ENCODE data around the gene PHLDB1. TPM values are rescaled to one million over a fixed set of nuclear protein-coding genes. Genes with fewer than 3 reads are reported as not detected.

PHLDB1 gene
- polyA plus RNA-seq, 1 of the 3 experiments (the other 2 are of a cell fraction) = 89.4 TPM

DNA sequence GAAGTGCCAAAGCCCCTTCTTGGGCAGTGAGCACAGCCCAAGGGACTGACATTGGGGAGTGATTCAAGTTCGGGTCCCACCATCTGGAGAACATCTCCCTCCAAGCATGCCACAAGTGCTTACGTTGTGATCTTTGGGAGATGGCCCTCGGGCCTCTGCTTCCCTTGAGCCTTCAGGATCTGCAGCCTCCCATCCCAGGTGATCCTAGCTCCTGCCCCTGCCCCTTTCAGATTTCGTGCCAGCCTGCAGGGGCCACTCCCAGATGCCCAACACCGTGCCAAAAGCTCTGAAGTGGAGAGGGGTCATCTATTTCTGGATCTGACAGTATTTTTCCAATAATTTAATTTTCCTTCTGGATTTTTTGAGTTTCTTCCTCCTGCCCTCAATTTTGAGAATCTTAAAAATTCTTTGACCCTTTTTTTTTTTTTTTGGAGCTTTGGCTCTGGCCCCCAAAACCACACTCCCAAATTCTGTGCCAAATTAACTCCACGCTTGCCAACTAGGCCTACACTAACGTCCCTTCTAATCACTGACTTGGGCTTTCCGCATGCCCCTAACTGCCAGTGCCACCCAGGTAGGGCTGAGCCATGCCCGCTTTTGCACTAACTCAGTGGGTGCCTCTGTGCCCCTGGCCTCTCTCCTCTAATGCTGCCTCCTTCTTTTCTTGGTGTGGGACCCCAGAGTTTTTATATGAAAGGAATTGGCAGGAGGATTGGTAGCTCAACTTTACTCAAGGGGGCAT lies 25.3 kb downstream of the PHLDB1 start:
- Histone ChIP-seq H3K9me2 (no peaks in the 10 kb centered on the region), H3K9me3 (no peaks in the 10 kb centered on the region), H2AFZ (ENCODE audit: low read depth) (no peak overlapping the region), H3K9ac (no peak overlapping the region), H3K27ac (ENCODE audit: low read depth in 2 of 2, low read length in 1 of 2) (peak overlapping the region in 1 of 2 experiments; percentile 40; a peak in 1 of 4 replicates), H3K4me3 (ENCODE audit: low read depth in 2 of 2, low read length in 1 of 2) (no peak overlapping the region), H3K79me2 (ENCODE audit: insufficient read depth) (peaks cover 68% of the 10 kb centered on the region), H4K20me1 (ENCODE audit: insufficient read depth) (peaks cover 71% of the 10 kb centered on the region), H3K27me3 (ENCODE audit: insufficient read depth) (no peaks in the 10 kb centered on the region), H3K4me2 (peak overlapping the region; percentile 33; the same call in 1 of the 2 replicates), H3F3A (replicated peaks; ENCODE audit: insufficient read depth) (peaks cover 6% of the 10 kb centered on the region), H3K36me3 (replicated peaks in 1 of 2; ENCODE audit: control insufficient read depth in 1 of 2, insufficient read depth in 2 of 2, low read length in 1 of 2) (peaks cover 53 to 84% of the 10 kb centered on the region in 2 experiments), H3K4me1 (ENCODE audit: control insufficient read depth in 1 of 2, insufficient read depth in 2 of 2, low read depth in 1 of 2, low read length in 1 of 2) (peaks cover 8 to 9% of the 10 kb centered on the region in 2 experiments; a peak in 2 of 4 replicates)
- CTCF ChIA-PET = interaction anchor here (0.6 to 4.6 kb wide), 4 partner anchors 13 to 311 kb away, joined by 3 to 20 read pairs (median 6); no protein-coding TSS in a partner anchor
- no peak for DNase-seq
- POLR2A ChIA-PET = interaction anchor here (1.4 kb wide), 1 partner anchor 10 kb away, joined by 7 read pairs; no protein-coding TSS in a partner anchor
- 92% methylated on average over 6 of the region's 9 CpGs for WGBS (ENCODE audit: low lambda C conversion rate)
- TF ChIP-seq REST (IDR thresholded peaks at IDR 0.05; ENCODE audit: low read depth, low read length) (no peak), JUND (IDR thresholded peaks at IDR 0.05) (no peak), RFX5 (IDR thresholded peaks at IDR 0.05; ENCODE audit: low read length) (no peak), NRF1 (IDR thresholded peaks at IDR 0.05; ENCODE audit: low read depth, low read length) (no peak), EP300 (IDR thresholded peaks at IDR 0.05; ENCODE audit: borderline replicate concordance in 1 of 2, low read depth in 1 of 2, low read length in 1 of 2) (no peak), SMC3 (IDR thresholded peaks at IDR 0.05; ENCODE audit: low read depth, low read length) (no peak), FOXJ3 (CRISPR knock-in tag; IDR thresholded peaks at IDR 0.05) (no peak), NFIC (IDR thresholded peaks at IDR 0.05; ENCODE audit: borderline replicate concordance) (no peak), GATA2 (CRISPR knock-in tag; IDR thresholded peaks at IDR 0.05) (no peak), ZBTB33 (IDR thresholded peaks at IDR 0.05; ENCODE audit: borderline replicate concordance, low read depth) (no peak), MXI1 (IDR thresholded peaks at IDR 0.05; ENCODE audit: low read depth, low read length) (no peak), POLR2AphosphoS5 (IDR thresholded peaks at IDR 0.05; ENCODE audit: low read depth, low read length) (no peak), TEAD4 (IDR thresholded peaks at IDR 0.05; ENCODE audit: borderline replicate concordance, insufficient read depth) (no peak), MAX (IDR thresholded peaks at IDR 0.05; ENCODE audit: low read depth) (no peak), TAF1 (IDR thresholded peaks at IDR 0.05; ENCODE audit: borderline replicate concordance, low read depth, low read length) (no peak), MEF2A (IDR thresholded peaks at IDR 0.05; ENCODE audit: borderline replicate concordance, low read depth) (no peak), RAD21 (IDR thresholded peaks at IDR 0.05; ENCODE audit: low read length) (no peak)
- TF ChIP-seq, protein P1, sequence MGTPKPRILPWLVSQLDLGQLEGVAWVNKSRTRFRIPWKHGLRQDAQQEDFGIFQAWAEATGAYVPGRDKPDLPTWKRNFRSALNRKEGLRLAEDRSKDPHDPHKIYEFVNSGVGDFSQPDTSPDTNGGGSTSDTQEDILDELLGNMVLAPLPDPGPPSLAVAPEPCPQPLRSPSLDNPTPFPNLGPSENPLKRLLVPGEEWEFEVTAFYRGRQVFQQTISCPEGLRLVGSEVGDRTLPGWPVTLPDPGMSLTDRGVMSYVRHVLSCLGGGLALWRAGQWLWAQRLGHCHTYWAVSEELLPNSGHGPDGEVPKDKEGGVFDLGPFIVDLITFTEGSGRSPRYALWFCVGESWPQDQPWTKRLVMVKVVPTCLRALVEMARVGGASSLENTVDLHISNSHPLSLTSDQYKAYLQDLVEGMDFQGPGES (IDR thresholded peaks at IDR 0.05; ENCODE audit: low read depth, low read length) = no peak

Data from SK-N-SH (cell line).